ENCODE results near the gene CALN1.
"Not testable (repeated sequence)": the region's sequence is repeated elsewhere in the genome, so short reads cannot be mapped to it uniquely, and the experiment has no call there.

The CALN1 gene

DNA sequence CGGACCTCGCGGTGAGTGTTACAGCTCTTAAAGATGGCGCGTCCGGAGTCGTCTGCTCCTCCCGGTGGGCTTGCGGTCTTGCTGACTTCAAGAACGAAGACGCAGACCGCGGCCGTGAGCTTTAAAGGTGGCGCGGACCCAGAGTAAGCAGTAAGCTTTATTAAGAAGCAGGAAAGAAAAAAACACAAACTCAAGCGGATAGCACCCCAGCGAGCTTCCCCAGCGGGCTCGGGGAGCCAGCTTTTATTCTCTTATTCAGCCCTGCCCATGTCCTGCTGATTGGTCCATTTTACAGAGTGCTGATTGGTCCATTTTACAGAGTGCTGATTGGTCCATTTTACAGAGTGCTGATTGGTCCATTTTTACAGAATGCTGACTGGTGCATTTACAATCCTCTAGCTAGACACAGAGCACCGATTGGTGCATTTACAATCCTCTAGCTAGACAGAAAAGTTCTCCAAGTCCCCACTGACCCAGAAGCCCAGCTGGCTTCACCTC lies at the start of gene CALN1:
CALN1 (minus strand) TSS at position 218 of the 498 bp plus-strand sequence.
- not testable (repeated sequence) for DNase-seq

DNA sequence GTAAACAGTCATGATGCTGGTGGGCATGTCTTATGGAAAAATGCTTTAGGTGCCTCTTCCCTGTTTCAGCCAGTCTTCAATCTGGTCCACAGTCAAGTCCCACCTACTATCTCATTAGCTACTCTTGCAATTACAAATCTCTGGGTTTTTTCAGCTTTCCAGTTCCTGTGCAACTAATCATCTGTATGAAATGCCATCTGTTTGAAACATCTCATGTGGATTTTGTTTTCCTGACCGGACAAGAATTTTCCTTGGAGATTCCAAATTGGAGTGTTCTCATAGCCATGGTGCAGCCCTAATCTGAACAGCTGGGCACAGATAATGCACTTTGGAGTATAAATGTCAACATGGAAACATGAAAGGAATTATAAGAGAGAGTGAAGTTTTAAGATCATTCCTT lies 41.3 kb upstream of the CALN1 start:
- DNase-seq, result no peak

DNA sequence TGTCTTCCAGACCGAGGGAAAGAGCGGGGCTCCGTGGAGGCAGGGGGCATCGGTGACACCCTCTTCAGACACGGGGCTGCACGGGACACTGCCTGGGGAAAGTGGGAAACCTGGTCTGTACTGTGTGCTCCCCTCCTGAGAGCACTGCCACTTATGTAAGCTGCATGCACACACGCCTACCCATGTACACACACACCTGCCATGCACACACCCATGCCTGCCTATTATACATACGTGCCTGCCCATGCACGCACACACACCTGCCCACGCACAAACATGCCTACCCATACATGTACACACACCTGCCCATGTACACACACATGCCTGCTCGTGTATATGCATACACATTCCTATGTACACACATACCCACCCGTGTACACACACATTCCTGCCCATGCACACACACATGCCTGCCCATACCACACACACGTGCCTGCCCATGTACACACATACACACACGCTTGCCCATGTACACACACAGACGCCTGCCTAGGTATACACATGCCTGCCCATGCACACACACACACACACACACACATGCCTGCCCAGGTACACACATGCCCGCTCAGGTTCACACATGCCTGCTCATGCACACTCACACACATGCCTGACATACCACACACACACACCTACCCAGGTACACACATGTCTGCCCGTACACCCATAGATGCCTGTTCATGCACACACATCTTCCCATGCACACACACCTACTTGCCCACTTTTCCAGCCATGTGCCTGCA lies 35.5 kb upstream of the CALN1 start:
- no peak for DNase-seq

DNA sequence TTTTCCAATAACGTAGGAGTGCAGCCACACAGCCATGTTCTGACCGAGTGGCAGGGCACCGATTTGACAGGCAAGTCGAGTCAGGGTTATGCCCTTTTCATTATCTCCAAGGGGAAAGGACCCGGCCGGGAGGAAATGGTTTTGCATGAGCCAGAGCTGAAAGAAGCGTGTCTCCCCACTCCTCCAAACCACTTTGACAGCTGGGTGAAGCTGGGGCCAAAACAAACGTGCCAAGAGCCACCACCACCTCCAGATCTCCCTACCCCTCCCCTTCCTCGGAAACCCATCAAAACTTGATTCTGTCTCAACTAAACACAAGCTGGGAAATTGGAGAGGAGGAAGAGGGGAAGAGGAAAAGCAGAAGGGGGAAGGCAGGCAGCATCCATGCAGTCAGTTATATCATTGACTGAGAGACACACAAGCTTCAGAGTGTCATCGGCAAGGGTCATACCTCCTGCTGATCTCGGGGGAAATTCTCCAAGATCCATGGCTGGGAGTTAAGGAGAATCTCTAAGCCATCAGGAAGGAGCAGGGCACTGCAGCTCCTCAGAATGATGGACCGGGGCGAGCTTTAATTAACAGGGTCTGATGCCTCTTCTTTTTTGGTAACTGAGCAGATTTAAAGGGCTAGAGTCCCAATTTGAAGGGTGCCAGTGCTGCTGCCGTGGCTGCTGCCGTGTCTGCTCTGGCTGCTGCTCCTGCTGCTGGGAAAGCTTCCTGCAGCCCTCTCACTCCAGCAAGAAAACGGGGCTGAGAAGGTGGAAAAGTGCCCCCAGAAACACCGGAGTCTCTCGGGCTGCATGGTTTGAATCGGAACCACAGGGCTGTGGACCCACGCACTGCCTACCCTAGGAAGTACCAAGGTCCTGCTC lies 34.7 kb upstream of the CALN1 start:
- no peak for DNase-seq

DNA sequence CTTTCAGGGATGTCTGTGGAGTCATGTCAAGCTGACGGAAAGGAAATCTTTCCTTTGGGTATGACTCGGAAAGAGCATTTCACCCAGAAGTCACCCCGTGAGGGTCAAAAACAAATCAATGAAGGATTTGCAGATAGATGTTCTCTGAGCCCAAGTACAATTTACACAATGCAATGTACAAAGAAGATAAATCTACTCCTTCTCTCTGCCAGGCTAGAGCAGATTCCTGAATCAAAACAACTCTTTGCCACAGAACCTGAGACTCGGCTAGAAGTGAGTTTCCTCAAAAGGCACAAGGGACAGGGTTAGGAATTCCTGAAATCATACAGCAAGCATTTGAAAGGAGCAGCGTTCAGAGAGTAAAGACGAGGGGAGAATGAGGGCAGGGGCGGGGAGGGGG lies 34.0 kb upstream of the CALN1 start:
- no peak for DNase-seq

DNA sequence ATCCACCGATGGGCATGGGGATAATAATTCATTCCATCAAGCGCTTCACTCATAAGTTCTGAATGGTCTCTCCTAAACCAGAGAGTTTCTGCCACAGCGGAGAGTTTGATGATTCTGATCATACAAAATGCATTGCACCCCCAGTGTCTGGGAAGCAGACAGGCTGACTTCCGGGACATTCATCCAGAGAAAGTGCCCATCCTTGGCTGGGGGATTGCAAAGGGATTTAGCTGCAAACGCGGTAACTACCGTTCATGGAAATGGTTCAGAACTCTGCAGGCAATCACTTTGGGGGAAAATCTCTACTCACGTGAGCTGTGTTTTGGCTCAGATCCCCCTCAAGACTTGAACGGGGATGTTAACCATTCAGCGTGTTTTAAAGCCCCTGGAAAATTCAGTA lies 33.4 kb upstream of the CALN1 start:
- DNase-seq, result no peak

DNA sequence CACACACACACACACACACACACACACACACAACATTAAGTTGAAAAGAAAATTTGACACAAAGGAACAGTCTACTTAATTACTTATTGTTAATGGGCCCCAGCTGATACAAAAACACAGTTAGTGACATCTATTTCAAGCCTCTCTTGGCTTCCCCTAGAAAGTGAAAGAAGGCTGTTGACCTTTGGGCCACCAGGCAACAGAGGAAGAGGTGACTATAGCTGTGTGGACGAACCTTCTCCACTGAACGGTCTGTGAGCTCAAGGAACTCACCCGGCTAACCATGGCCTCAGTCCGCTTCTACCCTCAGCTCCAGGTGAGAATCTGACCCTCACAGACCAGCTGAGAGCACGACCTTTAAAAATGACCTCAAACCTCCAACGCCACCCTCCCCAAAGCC lies 32.9 kb upstream of the CALN1 start:
- DNase-seq, result no peak

DNA sequence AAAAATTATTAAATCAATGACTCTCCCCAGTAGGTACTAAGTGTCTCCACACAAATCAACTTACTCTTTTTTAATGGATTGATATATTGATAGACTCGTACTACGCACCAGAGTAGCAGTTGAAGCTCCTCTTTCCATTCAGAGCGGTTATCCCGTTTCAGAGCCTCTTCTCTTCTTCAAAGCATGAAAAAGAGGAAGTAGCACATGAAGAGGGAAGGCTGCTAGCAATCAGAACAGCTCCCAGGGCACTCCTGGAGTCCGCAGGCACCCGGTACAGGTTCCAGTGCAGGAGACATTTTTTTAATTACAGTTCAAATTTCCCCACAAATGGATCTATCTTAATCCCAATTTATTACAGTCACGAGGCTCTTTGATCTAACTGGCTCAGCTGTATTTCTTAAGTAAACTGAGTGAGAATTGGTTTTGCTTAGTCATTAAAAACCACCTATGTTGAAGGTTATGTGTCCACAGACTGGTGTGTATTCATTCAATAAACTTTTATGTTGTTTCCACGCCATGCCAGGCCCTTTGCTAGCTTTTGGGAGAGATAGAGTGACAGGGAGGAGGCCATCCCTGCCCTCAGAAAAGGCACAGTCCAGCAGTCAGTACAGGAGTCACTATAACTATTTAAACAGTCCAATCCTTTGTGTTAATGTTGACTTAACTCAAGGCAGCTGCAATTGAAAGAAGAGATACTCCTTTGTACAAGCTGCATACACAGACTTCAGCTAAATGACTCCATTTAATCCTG lies 32.1 kb upstream of the CALN1 start:
- DNase-seq, result no peak

DNA sequence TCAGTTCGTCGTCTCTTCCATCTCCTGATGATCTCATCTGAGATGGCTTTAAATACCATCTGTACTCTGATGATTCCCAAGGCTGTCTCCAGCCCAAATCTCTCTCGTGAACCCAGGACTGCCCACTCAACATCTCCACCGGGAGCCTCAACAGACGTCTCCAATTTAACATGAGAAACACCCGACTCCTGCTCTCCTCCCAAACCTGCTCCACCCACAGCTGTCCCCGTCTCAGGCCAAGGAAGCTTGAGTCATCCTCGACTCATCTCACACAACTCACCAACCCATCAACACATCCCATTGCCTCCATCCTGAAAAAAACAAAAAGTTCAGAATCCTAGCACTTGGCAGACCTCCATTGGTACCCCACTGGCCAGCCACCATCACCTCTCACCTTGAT lies 29.7 kb upstream of the CALN1 start:
- DNase-seq, result no peak

DNA sequence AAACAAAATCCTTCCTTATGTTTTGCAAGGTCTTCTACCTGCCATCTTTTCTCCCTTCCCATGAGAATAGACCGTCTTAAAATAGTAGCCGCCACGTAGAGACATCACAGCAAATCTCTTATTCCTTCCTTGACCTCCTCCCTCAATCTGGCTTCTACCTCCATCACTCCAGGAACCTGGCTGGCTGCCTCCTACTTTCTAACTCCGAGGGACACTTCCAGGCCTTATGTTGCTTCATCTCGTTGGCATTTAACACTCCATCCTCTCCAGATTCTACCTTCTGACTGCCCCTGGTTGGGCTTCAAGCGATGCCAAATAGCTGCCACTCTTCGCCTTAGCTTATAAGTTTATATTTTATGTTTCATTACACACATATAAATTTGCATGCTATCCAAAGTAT lies 26.4 kb upstream of the CALN1 start:
- DNase-seq, result no peak

DNA sequence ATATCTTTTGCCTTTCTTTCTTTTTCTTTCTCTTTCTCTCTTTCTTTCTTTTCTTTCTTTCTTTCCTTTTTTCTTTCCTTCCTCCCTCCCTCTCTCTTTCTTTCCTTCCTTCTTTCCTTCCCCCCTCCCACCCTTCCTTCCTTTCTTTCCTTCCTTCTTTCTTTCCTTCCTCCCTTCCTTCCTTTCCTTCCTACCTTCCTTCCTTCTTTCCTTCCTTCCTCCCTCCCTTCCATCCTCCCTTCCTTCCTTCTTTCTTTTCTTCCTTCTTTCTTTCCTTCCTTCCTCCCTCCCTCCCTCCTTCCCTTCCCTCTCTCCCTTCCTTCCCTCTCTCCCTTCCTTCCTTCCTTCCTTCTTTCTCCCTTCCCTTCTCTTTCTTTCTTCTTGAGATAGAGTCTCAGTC lies 25.5 kb upstream of the CALN1 start:
- DNase-seq, result no peak

DNA sequence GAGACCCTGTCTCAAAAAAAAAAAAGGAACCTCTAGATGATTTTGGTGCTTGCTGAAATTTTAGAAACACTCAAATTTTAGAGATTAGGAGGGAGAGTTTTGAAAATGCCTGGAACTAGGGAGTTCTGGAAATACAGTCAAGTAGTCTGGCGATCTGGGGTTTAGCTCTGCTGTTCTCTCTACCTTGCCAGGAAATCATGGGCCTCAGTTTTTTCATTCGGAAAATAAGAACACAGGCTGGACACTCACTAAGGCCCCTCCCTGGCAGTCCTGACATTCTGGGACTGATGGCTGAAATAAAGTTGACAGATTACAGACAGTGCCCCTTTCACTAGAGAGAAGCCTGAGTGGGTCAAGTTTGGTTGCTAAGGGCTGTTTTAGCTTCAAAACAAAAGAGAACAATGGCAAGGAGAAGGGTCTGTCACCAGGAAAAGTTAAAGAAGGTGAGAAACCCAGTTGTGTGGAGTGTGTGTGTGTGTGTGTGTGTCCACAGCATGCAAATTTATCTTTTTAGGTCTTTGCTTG lies 25.0 kb upstream of the CALN1 start:
- no peak for DNase-seq

DNA sequence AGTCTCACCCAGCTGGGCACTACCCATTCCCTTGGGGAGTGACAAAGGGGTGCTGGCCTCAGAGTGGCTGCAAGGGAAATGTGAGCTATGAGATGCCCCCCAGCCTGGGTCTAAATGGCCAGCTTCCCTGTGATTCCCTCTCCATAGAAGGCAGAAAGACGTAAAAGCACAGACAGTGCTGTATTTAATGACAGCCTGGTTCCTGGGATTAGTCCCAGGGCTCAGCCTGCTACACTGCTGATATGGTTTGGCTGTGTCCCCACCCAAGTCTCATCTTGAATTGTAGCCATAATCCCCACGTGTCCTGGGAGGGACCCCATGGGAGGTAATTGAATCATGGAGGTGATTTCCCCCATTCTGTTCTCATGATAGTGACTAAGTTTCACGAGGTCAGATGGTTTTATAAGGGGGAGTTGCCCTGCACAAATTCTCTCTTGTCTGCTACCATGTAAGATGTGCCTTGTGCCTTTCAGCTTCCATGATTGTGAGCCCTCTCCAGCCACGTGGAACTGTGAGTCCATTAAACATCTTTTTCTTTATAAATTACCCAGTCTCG lies 23.9 kb upstream of the CALN1 start:
- DNase-seq, result no peak

DNA sequence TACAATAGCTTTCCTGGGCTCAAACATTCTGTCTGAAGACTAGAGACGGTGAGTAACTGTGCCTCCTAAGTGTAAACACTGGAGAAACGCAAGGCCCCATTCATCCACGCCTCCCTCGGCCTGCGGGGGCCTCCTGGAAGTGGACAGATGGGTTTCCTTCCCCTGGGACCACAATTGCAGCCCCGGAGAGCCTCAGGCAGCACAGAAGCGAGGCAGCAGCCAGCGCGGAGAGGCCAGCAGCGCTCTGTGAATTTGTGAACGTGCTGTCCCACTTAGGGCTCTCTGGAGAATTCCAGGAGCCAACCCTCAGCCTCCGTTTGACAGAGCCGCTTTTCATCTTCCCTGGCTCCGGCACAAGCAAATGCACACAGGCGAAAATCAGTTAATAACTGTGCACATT lies 23.2 kb upstream of the CALN1 start:
- no peak for DNase-seq

DNA sequence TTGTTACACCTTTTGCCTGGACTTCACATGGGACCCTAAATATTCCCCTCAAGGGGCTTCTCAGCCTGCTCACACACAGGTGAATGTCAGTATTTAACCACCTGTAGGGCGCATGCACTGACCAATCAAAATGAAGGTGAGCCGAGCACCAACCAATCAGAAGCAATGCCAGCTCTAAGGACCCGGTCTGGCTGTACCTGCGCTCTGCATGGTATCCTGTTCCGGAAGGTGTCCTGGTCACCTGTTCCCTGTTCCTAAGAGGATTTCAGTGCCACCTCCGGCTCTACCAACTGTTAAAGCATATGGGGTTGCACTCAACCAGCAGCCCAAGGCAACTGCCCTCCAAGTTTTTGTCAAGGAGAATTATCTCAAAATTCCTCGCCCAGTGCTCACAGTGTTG lies 18.4 kb upstream of the CALN1 start:
- DNase-seq, result no peak

DNA sequence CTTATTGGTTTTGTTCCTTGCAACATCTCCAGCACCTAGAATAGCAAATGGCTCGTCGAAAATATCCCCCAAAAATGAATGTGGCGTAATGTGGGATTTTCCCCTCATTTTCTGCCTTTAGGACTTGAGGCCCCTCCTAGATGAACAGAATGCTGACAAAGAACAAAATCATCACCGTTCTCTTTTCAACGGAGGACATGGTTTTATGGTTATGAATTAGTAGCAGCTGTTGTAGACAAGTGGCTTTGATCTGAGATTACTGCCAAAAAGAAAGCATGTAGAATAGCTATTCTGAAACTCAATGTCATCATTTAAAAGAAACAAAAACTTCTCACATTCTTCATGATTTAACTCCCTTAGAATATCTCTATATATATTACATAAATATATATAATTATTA lies 17.2 kb upstream of the CALN1 start:
- DNase-seq, result no peak

DNA sequence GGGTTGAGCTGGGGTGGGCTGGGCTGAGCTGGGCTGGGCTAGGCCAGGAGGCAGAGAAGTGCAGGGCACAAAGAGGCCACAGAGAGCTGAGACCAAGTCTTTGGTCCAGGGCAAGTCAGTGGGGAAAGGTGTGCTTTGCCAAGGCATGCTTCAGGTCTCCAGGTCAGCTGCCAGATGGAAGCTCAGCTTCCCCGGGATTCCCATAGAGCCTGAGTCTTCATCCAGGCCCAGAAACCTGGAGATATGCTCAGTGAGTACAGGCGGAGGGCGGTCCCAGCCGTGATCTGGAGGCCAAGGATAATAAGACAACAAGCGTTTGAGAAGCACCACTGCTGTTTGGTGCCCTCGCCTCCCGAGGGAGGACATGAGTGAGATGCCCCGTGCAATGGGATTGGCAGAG lies 4.7 kb upstream of the CALN1 start:
- DNase-seq, result no peak

DNA sequence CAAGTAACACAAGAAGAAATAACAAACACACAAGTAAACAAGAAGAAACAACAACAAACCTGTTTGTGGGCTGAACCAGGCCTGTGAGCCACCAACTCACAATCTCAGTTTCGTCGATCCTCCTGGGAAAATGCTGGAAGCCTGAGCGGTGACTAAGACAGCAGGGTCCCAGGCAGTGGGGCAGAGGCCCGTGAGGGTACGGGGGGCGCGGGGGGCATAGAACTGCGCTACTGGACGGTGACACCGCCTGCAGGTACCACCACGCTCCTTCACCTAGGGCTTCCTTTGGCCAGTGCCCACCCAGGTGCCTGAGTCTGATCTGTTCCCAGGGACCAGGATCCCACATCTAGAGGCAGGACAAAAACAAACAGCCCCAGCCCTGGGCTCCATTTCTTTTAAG lies 3.4 kb upstream of the CALN1 start:
- no peak for DNase-seq

DNA sequence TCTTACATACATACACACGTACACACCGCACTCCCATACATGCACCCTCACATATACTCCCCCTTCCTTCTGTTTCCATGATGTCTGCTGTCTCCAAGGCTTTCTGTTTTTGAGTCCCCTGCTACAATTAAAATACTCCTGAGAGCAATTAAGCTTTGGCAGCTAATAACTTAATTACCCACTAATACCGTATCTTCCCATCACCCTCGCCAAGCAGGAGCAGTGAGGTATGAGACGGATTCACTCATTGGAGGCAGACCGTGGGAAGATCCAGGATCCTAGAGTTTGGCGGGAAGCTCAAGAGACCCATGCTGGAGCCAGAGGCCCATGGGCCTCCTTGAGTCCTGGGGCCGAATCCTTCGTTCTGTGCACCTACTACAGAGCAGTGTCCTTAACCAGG lies 1.7 kb upstream of the CALN1 start:
- no peak for DNase-seq

DNA sequence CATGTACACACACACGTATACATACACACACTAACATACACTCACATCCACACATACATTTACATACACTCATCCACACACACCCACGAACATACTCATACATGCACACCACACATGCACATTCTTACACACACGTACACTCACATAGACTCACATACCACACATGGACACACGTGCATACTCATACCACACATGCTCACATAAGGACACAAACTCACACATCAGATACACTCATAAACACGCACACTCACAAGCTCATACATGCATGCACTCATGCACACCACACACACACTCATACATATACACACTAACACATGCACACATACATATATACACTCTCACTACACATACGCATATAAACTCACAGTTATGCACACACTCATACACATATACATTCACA lies 1.2 kb upstream of the CALN1 start:
- DNase-seq, result no peak

DNA sequence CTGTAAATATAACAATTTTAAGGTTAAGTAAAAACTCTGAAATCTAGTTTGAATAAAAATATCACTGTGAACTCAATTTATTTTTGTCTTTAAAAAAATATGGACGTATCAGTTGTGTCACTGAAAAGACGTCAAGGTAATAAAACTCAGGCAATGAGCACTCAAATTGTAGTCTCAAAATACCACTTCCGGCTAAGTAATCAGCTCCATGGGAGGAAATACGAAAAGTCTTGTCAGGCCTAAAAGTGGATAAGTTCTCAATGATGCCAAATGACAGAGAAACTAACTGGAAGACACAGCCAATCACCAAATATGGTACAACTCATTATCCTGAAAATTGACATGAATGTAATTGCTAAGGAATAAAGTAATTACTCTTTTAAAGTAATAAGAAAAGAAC lies 719 bp downstream of the CALN1 start:
- no peak for DNase-seq

DNA sequence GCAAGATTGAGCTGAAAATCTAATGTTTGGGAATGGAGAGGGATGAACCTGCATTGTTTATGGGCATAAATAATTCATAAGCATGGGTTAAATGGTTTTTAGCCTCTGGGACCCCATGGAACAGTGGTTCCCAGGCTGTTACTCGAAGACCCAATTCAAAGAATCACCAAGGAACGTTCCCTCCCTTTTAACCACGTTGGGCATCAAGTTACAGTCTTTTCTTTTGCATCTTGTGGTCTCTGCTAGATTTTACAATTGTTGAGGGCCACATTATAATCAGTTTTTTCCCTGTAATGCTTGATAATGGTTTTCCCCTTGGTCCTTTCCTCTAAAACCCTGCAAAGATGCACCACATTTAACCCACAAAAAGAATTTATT lies 2.5 kb downstream of the CALN1 start:
- DNase-seq, result no peak

All from activated CD4-positive, alpha-beta T cell treated with anti-CD3 and anti-CD28 coated beads, Interleukin-2, amount 50 U/mL, for 4 hours (primary cell).